NAMALWA (cell line): Measurements from ENCODE around the gene INMT.

Experiments used
- DNase-seq: peaks from one replicate; pipeline ENCODE4 v3.0.0-alpha.2; 2015; ENCODE audit warnings: low spot score

Gene INMT

DNA sequence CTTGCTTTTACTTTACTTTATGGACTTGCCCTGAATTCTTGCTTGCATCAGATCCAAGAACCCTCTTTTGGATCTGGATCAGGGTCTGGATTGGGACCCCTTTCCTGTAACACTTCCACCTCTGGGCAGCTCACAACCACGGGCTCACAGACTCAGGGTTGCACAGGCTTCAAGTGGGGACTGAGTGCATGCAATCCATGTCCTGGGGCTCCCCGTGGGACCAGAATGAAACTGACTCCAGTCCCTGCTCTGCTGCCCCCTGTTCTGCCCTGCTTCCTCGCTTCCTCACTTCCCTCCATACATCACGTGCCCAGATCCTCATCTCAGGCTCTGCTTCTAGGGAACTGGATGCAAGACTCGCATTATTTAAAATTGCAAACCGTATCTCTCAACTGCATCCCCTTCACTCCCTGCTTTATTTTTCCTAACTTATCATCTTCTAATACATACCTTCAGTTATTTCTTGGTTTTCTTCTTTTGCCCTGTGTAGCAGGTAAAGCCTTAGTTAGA lies 23.3 kb upstream of the INMT start:
- DNase-seq = no peak

DNA sequence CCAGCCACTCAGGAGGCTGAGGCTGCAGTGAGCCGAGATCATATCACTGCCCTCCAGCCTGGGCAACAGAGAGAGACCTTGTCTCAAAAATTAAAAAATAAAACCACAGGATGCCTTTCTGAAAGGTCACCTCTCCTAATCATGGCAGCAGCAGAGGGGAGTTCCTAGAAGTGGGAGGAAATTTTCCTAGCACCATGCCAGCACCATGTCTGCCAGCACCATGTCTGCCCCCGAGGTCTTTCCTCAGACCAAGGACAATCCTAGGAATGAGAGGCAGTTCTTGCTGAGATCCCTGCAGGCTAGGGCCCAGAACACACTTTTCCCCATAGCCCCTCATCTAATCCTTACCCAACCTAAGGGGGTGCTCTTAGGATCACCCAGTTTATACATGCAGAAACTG lies 22.3 kb upstream of the INMT start:
- DNase-seq = no peak

DNA sequence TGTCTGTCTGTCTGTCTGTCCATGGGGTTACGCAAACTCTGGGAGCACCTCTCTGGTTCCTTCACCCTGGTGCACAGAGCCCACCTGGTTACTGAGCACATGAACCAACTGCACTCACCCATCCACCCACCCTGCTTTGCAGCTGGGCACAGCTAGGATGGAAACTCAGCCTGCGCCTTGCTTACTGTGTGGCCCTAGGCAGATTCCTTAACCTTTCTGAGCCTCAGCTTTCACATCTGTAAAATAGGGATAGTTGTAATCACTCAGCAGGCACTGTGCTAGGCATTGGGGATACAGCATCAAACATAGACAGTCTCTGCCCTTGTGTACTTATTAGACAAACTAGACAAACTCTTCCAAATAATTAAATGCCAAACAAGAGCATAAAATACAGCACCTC lies 21.8 kb upstream of the INMT start:
- DNase-seq = no peak

DNA sequence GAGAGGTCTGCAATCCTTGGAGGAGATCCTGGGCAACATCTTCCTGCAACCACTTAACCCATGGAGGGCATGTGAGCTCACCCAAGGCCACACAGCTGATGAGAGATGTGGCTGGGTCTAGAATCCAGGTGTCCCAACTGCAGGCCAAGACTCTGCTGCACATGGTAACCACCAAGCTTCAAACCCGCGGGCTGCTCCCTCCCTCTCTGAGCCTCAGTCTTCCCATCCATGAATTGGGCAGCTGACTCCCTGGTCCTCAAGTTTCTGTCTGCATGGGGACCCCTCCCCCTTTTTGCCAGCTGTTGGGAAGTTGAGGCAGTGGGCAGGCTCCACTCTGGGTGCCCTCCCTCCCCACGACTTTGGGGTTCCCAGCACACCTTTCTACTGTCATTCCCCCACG lies 20.9 kb upstream of the INMT start:
- DNase-seq = no peak

DNA sequence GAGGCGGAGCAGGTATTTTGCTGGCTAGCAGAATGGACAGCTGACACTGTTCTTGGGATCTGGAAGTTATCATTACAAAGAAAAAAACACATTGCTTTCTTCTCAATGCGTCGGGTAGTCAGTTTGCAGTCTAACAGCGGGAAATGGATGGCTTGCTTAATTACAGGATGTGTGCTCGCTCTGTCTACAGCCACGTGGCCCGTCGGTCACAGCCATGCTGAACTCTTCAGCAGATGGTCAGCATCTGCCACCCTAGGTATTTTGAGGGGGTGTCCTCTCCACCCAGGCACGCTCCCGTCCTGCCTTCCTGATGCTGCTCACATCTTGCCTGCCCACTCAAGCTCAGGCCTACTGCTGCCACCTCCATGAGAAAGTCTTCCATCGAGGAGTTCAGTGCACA lies 20.4 kb upstream of the INMT start:
- no peak for DNase-seq

DNA sequence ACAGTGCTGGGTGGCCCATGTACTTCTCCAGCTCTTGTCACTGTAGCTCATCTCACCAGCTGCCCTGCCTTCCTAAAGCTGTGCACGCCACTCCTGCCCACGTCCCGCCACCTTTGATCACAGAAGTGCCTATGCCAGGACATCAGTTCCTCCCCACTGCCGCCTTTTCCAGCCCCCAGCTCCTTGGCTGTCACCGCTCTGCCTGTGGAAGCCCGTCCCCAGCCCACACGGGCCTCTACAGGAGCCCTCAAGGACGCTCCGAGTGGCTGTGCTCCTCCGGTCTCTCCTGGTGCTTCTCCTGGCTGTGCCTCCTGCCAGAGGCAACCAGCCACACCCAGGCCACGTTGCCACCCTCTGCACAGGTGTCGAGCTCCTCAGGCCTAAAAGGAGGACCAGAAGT lies 19.3 kb upstream of the INMT start:
- DNase-seq = no peak

DNA sequence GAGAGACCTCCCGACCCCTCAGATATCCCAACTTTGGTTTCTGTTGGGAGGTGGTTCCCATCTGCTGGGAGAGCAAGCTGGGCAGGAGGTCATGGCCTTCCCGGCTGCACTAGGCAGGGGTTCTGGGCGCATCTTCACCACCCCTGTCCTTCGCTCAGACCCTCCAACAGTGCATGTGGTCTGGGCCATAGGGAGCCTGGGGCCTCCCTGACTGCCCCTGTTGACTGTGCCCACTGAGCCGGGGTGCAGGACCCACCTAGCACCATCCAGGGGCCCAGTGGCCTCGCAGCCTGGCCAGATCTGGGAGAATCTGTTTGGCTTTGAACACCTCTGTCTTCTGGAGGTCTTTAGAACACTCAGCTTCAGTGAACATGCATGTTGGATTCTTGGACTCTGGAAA lies 18.7 kb upstream of the INMT start:
- DNase-seq = no peak

DNA sequence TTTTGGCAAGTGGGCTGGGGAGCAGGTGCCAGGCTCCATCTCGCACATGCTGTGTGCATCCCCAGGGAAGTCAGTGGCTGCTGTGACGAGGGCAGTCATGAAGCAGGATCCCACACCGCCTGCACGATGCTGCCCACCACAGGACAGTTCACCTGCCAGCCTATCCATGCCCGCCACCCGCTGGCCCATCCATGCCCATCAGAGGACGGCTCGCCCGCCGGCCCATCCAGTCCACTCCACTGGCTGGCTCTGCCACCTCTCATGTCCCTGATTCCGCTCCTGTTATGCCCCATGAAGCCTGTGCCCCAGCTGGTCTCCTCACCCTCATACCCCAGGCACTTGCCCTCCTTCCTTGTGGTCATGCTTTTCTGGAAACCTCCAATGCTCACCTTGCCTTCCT lies 18.2 kb upstream of the INMT start:
- DNase-seq = no peak

DNA sequence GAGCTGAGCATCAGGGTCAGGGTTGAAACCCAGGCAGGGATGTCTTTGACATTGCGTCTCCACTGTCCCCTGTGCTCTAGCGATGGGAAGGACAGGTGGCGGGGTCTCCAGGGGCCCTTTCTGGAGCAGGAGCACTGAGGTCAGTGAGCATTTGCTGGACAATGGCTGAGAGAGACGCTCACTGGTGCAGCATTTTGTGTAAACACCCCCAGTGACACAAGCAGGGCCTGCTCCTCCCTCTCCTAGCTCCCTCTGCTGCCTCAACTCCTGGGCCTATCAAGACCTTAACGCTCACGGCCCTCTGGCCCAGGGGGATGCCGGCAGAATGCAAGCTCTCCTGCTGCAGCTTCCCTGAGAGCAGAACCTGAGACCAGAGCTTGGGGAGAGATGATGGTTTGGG lies 17.4 kb upstream of the INMT start:
- DNase-seq = no peak

DNA sequence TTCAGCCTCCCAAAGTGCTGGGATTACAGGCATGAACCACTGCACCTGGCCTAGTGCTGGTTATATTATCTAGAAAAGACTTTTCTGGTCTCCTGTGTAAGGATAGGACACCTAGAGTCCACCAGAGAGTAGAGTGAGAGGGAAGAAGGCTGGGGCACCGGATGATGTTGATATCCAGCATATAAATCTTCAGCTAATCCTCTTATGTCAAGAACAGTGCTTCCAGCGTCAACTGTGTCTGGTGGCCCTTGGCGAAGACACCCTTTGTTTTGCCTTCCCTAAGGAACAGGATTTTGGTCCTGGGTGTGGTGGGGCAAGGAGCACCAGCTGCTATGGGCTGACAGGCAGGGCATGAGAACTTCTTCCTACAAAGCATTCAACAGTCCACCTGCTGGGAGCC lies 16.3 kb upstream of the INMT start:
- DNase-seq = no peak

DNA sequence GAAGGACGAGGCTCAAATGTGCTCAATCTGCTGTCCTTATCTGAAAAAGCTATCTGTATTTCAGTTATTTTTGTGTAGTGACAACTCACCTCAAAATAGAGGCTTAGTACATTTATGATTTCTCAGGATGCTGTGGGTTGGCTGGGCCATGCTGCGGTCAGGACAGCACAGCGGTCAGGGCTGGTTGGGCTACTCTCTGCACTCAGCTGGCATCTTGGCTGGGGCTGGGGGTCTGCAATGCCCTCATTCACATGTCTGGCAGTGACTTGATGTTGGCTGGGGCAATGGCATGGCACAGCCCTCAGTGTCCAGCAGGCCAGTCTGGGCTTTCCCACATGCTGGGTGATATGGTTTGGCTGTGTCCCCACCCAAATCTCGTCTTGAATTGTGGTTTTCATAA lies 15.6 kb upstream of the INMT start:
- no peak for DNase-seq

DNA sequence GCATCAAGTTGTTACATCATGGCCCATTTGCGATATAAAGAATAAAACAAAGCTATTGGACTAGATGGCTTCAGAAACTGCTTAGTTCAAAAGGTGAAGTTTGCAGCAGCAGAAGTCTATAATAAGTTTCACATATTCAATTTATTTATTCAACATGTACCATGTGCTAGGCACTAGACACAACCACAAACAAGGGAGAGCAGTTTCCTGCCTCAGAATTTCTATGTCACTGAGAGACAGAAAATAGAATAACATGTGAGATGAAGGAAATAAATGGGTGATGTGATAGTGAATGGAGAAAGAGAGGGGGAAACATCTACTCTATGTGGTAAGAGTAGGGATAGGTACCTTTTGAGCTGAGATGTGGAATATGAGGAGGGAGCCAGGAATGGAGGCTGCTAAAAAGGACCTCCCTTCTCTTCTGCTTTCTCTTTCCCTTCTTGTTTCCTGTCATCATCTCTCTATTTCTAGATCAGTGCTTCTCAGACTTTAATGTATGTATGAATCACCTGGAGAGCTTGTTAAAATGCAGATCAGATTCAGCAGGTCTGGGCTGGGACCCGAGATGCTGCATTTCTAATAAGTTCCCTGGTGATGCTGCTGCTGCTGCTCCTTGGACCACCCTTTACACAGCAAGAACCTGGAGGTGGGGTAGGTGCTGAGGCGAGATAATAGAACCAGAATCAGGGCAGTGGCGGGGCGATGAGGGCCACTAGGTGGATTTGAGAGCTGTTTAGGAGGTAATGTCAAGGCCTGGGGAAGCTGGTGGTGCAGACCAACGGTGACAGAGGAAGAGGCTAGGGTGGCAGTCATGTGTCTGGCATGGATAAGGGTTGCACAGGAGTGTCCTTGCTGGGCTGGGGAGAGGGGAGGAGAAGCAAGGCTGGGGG lies 13.7 kb upstream of the INMT start:
- no peak for DNase-seq

DNA sequence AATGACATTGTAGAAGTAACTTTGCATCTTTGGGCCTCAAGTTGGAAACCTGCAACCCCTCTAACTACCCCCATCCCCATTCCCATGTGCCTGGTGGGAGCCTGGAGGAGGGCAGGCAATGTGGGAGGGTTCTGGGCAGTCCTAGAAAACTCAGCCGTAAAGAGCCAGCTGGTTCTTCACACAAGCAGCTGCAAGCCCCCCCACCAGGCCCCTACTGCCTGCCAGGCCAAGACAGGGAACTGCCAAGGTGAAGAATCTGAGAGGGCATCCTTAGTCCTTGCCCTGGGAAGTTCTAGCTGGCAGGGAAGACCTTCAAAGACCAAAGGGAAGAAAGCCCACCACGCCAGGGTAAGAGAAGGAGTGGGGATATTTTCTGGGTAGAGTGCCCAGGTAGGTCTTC lies 12.2 kb upstream of the INMT start:
- no peak for DNase-seq

DNA sequence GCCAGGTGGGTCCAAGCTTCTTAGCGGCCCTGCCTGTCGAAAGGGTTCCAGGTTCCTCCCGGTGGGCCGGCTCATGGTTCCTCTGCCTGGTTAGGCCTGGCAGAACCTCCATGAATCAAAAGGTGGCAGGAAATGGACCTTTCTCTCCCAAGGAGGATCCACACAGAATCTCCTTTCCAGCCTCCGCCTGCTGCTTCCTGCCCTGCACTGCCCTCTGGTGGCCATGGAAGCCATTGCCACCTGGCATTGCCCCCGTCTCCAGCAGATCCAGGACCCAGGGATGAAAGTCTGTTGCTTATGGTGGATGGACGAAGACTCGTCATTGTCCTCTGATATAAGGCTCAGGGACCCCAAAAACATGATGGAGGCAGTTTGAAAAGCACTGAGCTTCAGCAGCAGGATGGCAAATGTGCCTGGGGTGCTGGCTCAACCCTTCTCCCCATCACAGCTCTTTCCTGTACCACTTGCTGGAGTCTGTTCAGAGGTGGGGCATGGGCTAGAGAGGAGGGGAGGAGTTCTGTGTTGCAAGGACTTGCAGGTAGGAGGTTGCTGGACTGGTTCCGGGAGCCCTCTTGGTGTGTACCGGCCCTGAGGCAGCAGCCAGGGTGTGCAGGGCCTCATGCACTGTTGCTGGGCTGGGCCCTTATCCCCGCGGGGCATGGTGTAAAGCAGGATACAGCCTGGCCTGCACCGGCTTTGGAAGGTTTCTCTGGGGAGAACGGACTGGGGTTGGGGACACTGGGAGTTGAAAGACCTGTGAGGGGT lies 11.3 kb upstream of the INMT start:
- DNase-seq = peak; percentile 81

DNA sequence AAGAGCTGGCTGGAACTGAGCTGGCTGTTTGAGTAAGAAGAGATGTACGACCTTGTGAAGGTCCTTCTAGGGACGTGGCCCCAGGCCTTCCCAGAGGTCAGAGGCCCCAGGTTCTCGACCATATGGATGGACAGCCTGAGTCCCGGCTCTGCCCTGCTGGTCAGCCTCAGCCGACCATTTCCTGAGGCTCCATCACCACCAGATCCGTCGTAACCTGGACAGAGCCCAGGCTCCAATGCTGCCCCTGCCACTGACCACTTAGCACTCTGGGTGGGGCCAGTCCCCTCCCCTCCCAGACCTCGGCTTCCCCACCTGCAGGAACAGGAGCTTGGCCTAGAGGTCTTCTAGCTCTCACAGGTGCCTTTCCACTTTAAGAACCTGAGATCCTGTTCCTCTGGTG lies 10.6 kb upstream of the INMT start:
- DNase-seq = no peak

DNA sequence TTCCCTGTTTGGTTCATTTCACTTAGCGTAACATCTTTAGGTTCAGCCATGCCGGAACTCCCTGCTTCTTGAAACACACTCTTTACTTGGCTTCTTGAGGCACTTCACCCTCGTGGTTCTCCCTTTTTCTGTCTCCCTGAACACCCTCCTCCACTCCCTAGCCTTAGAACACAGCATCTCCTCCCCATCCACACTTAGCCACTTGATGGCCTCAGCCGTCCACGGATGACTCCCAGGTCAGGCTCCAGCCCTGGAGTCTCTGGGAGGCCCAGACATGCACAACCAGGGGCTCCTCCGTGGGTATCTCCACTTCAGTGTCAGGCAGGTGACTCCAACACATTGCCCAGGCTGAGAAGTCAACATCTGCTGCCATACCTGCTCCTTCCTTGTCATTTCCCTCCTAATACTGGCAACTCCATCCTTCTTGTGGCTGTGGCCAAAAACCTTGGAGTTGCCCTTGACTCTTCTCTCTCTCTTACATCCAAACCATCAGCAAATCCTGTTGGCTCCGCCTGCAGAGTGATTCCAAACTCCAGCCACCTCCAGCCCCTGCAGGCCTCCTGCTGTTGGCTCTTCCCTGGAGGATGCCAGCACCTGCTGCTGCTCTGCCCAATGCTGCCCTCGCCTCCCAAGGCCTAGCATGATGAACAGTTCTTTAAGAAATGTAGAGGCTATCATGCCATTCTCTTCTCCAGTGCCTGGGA lies 8.4 kb upstream of the INMT start:
- no peak for DNase-seq

DNA sequence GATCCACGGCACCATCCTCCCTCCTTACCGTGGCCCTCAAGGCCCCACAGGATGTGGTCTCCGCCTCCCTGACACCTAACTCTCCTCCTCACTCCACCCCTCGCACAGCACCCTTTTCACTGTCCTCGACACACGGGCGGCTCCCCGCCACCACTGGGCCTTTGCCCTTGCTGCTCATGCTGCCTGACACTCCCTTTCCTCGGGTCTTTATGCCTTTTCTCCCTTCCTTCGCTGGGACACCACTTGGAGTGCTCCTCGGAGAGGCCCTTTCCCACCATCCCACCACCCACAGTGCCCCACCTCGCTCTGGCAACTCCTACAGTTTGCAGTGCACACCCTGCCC lies 7.9 kb upstream of the INMT start:
- no peak for DNase-seq

DNA sequence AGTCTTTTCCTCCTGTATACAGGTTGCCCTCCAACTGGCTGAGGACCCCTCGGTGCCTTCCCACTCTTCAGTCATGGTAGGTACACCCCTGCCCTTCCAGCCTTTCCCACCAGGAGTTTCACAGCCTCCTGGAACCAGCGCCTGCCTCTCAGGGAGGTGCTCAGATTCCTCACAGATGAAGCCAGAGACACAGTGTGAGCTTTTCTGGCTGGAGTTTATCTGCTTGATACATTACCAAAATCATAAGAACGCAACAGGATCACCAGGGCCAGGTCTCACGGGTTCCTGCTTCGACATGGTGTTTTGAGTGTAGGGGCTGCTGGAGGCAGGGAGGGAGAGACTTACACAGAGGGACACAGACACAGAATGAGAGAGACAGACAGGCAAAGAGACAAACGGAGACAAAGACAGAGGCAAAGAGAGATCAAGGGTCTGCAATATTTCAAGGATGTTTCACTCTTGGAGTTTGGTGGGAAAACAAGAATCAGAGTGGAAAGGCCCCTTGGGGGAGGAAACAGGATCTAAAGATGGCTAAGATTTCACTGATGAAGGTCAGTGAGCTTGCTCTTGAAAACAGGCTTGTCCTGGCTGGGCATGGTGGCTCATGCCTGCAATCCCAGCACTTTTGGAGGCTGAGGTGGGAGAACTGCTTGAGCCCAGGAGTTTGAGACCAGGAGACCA lies 6.5 kb upstream of the INMT start:
- DNase-seq = no peak

DNA sequence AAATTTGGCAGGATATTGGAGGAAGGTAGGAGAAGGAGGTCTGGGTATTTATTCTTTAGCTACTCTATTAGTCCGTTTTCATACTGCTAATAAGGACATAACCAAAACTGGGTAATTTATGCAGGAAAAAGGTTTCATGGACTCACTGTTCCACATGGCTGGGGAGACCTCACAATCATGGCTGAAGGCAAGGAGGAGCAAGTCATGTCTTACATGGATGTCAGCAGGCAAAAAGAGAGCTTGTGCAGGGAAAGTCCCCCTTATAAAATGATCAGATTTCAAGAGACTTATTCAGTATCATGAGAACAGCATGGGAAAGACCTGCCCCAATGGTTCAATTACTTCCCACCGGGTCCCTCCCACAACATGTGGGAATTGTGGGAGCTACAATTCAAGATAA lies 1.9 kb upstream of the INMT start:
- DNase-seq = no peak

DNA sequence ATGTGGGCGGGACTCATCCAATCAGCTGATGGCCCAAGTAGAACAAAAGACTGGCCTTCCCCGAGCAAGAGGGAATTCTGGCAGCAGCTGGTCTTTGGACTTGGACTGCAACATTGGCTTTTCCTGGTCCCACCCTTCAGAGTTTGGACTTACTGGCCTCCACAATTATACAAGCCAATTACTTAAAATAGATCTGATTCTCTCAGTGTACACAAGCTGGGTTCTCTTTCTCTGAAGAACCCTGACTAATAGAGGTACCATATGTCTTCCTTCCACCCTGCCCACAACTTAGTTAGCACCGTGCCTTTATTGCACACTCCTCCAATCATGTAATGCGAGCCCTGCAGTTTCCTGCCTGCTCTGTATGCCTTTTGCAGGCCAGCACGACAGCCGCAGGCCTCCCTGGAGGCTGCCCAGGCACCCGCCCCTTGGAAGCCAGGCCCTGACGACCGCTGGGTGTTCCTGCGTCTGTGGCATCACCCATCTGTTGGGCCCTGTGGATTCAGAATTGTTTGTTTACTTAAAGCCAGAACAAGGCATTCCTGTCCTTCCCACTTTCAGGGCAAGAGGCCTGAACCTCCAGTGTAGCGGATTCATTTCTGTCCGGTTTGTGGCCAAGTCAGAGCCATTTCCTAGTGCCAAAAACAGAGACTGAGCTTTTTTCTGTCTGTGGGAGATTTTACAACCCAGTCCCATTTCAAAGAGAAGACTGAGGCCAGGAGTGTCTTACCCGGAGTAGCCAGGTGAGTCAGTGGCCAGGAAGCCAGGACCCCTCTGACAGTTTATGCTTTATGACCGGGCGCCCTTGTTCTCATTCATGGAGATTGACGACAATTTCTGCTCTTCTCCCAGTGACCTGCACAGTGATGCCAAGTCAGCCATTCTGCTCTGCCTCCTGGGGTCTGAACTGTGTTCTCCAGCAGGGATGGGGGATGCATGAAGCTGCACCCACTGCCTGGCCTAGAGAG lies 968 bp upstream of the INMT start:
- DNase-seq = no peak

DNA sequence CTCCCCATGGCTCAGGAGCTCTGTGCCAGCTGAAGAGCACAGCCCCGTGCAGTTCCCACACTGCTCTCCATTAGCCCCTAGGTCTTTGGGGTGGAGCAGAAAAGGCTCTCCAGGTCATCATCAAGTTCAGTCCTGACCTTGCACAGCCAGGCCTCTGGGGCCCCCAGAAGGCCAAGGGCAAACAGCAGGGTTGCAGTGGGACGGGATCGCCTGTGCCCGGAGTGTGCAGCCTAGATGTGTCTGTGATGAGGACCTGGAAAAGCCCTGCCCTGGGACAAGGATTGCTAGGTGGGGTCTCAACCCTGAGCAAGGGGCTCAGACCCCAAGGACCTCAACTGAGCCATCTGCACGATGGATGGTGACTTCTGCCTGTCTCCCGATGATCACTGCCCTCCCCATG lies 549 bp downstream of the INMT start:
- DNase-seq = no peak
